Transverse colon (tissue), 3 donors: ENCODE results near the gene POLD2.

Experiments
- CTCF ChIP-seq, 5 experiments: fragments of 200-600 bp in 3 of 5; fragments of 450-650 bp in 2 of 5; sonication (generic) in 3 of 5; IDR thresholded peaks; 1 replicate in 2 of 5; 2 replicates in 3 of 5; pipeline ENCODE4 v1.5.1; 2016 to 2017; ENCODE audit warnings: antibody characterized with exemption in 5 of 5, inconsistent platforms in 3 of 5, mild to moderate bottlenecking in 2 of 5, moderate library complexity in 1 of 5
- EP300 ChIP-seq: sonication (generic); formaldehyde crosslinking; IDR thresholded peaks from one replicate; pipeline ENCODE4 v1.6.1; 2017; ENCODE audit warnings: antibody characterized with exemption, low read depth

GRCh38 chr7:44074349-44074695 lies 49.0 kb downstream of the POLD2 start:
- TF ChIP-seq CTCF (IDR thresholded peaks at IDR 0.05) = no peak
- no peak for TF ChIP-seq EP300
